GM18505 (cell line): Measurements from ENCODE around the gene TTC23.
"Not testable (repeated sequence)": the region's sequence is repeated elsewhere in the genome, so short reads cannot be mapped to it uniquely, and the experiment has no call there.

ENCODE experiments used
- ATAC-seq: cut with Tn5 transposase; IDR thresholded peaks from one replicate; pipeline ENCODE4 v1.9.1; 2021; ENCODE audit not compliant: unreplicated experiment
- POLR2A ChIP-seq: IDR thresholded peaks from 4 replicates; pipeline ENCODE4 v1.6.1; 2011; ENCODE audit warnings: borderline replicate concordance; ENCODE audit not compliant: insufficient read depth, insufficient read length; ENCODE audit errors: extremely low read depth

The TTC23 gene

GRCh38 chr15:99265541-99266070 is 16.2 kb upstream of the TTC23 start:
- ATAC-seq = no peak
- no peak for TF ChIP-seq POLR2A

GRCh38 chr15:99264125-99264524 is 14.7 kb upstream of the TTC23 start:
- TF ChIP-seq POLR2A = no peak
- no peak for ATAC-seq

GRCh38 chr15:99257107-99257750 is 7.8 kb upstream of the TTC23 start:
- no peak for ATAC-seq
- no peak for TF ChIP-seq POLR2A

GRCh38 chr15:99253381-99254090 is 4.2 kb upstream of the TTC23 start:
- TF ChIP-seq POLR2A = no peak
- ATAC-seq = no peak

GRCh38 chr15:99252326-99252725 is 2.9 kb upstream of the TTC23 start:
- no peak for TF ChIP-seq POLR2A
- no peak for ATAC-seq

GRCh38 chr15:99250857-99251841 is 1.8 kb upstream of the TTC23 start, which contains the start of gene LRRC28:
LRRC28 (plus strand) TSS chr15:99251481; CDS start chr15:99255958, 4,477 bp downstream.
- peak; percentile 94 for ATAC-seq
- TF ChIP-seq POLR2A = peak; percentile 92

- no peak for TF ChIP-seq POLR2A
- ATAC-seq = no peak
Measured at GRCh38 chr15:99250494-99250856, 1.1 kb upstream of the TTC23 start.

GRCh38 chr15:99250001-99250400 is 620 bp upstream of the TTC23 start:
- no peak for ATAC-seq
- TF ChIP-seq POLR2A = no peak

GRCh38 chr15:99248000-99248715 is 1.2 kb downstream of the TTC23 start:
- ATAC-seq = no peak
- TF ChIP-seq POLR2A = no peak

GRCh38 chr15:99247062-99247461 is 2.3 kb downstream of the TTC23 start:
- no peak for TF ChIP-seq POLR2A
- no peak for ATAC-seq

GRCh38 chr15:99244306-99244705 is 5.1 kb downstream of the TTC23 start:
- TF ChIP-seq POLR2A = no peak
- no peak for ATAC-seq

GRCh38 chr15:99241752-99242151 is 7.6 kb downstream of the TTC23 start:
- no peak for TF ChIP-seq POLR2A
- no peak for ATAC-seq

GRCh38 chr15:99239545-99240198 is 9.7 kb downstream of the TTC23 start:
- no peak for TF ChIP-seq POLR2A
- ATAC-seq = peak; percentile 94

- ATAC-seq = no peak
- no peak for TF ChIP-seq POLR2A
Measured at GRCh38 chr15:99238849-99239248, 10.5 kb downstream of the TTC23 start.

- ATAC-seq = not testable (repeated sequence)
Measured at GRCh38 chr15:99234160-99234559, 15.2 kb downstream of the TTC23 start.
